Caco-2 (cell line): ENCODE results near the gene ZNF225. TPM values are rescaled to one million over a fixed set of nuclear protein-coding genes. Genes with fewer than 3 reads are reported as not detected.

Experiments used
- BruUV-seq: library from RNA; stranded (reverse); fragments of 400-500 nt; replicated peaks from 2 replicates; lab custom pipeline; 2021; lab: Mats Ljungman, UMichigan
- CTCF ChIA-PET: fragments of 300-600 bp; sonication (Branson Sonifier 250); formaldehyde crosslinking; loops from one replicate; lab custom pipeline; 2022; ENCODE audit warnings: antibody characterized with exemption; lab: Charles Lee
- POLR2A ChIA-PET: fragments of 300-600 bp; sonication (Branson Sonifier 250); formaldehyde crosslinking; loops from one replicate; lab custom pipeline; 2022; ENCODE audit warnings: antibody characterized with exemption; lab: Charles Lee
- DNase-seq, 2 experiments: peaks; one replicate each; pipeline versions ENCODE4 v3.0.0 to v3.0.0-alpha.2; 2020 to 2022
- H3K27me3 ChIP-seq: replicated peaks from 2 replicates; pipeline ENCODE4 v1.6.0; 2011; ENCODE audit warnings: low read length; ENCODE audit not compliant: control insufficient read depth, insufficient read depth
- H3K36me3 ChIP-seq: 2 replicates; pipeline ENCODE4 v1.5.1; 2011; ENCODE audit warnings: low read length; ENCODE audit not compliant: control insufficient read depth, insufficient read depth
- H3K4me1 ChIP-seq: fragments of 250-450 bp; sonication (Bioruptor Pico); 2 replicates; pipeline ENCODE4 v1.5.1; 2020; ENCODE audit warnings: mild to moderate bottlenecking
- H3K4me3 ChIP-seq: 2 replicates; pipeline ENCODE4 v1.5.1; 2011; ENCODE audit warnings: low read depth, mild to moderate bottlenecking, control low read depth, low read length
- H3K9me3 ChIP-seq: fragments of 250-450 bp; sonication (Bioruptor Pico); 2 replicates; pipeline ENCODE4 v1.5.1; 2020; ENCODE audit warnings: mild to moderate bottlenecking, moderate library complexity
- H3K27ac Mint-ChIP-seq: one replicate; pipeline ENCODE4 v1.8.0; 2022; ENCODE audit warnings: mixed read lengths; ENCODE audit not compliant: unreplicated experiment
- H3K27me3 Mint-ChIP-seq: one replicate; pipeline ENCODE4 v1.8.0; 2022; ENCODE audit warnings: mixed read lengths; ENCODE audit not compliant: insufficient read depth, unreplicated experiment
- H3K36me3 Mint-ChIP-seq: one replicate; pipeline ENCODE4 v1.8.0; 2022; ENCODE audit warnings: mild to moderate bottlenecking, mixed read lengths; ENCODE audit not compliant: insufficient read depth, unreplicated experiment
- H3K4me1 Mint-ChIP-seq: one replicate; pipeline ENCODE4 v1.8.0; 2022; ENCODE audit warnings: low read depth, mixed read lengths; ENCODE audit not compliant: unreplicated experiment
- H3K4me3 Mint-ChIP-seq: one replicate; pipeline ENCODE4 v1.8.0; 2022; ENCODE audit warnings: mild to moderate bottlenecking, moderate library complexity, mixed read lengths; ENCODE audit not compliant: unreplicated experiment
- H3K9me3 Mint-ChIP-seq: one replicate; pipeline ENCODE4 v1.8.0; 2022; ENCODE audit warnings: mixed read lengths; ENCODE audit not compliant: unreplicated experiment
- intact Hi-C: fragments of 100-400 bp; cut with micrococcal nuclease; formaldehyde crosslinking; loops from one replicate; pipeline ENCODE4 v1.10.0; 2022; ENCODE audit not compliant: unreplicated experiment
- total RNA-seq: library from RNA; stranded (reverse); gene quantifications from 2 replicates; pipeline ENCODE4 v1.2.3, GENCODE V29; 2022
- TF ChIP-seq, protein P1 (sequence below), 2 experiments: fragments of 200-600 bp in 1 of 2; IDR thresholded peaks; 1 replicate in 1 of 2; 2 replicates in 1 of 2; pipeline versions ENCODE4 v1.5.1 to v1.8.0; 2011 to 2022; ENCODE audit warnings: antibody characterized with exemption in 1 of 2, control low read depth in 1 of 2, inconsistent platforms in 1 of 2, low read depth in 1 of 2, low read length in 1 of 2, mild to moderate bottlenecking in 1 of 2, moderate library complexity in 1 of 2; ENCODE audit not compliant: insufficient read depth in 1 of 2, severe bottlenecking in 1 of 2, unreplicated experiment in 1 of 2

ZNF225 gene
- total RNA-seq, 1 experiment from 2014 or later: 4.8 TPM

GRCh38 chr19:44151491-44151890, 38.3 kb downstream of the ZNF225 start:
- H3K27me3 ChIP-seq: no peaks in the 10 kb centered on the region
- Mint-ChIP-seq H3K36me3 (peaks cover 32% of the 10 kb centered on the region), H3K4me1 (no peaks in the 10 kb centered on the region), H3K27me3 (no peaks in the 10 kb centered on the region), H3K9me3 (peaks cover 29% of the 10 kb centered on the region), H3K4me3 (no peak overlapping the region), H3K27ac (no peak overlapping the region)
- intact Hi-C loops: no loop called here
- TF ChIP-seq, protein P1, sequence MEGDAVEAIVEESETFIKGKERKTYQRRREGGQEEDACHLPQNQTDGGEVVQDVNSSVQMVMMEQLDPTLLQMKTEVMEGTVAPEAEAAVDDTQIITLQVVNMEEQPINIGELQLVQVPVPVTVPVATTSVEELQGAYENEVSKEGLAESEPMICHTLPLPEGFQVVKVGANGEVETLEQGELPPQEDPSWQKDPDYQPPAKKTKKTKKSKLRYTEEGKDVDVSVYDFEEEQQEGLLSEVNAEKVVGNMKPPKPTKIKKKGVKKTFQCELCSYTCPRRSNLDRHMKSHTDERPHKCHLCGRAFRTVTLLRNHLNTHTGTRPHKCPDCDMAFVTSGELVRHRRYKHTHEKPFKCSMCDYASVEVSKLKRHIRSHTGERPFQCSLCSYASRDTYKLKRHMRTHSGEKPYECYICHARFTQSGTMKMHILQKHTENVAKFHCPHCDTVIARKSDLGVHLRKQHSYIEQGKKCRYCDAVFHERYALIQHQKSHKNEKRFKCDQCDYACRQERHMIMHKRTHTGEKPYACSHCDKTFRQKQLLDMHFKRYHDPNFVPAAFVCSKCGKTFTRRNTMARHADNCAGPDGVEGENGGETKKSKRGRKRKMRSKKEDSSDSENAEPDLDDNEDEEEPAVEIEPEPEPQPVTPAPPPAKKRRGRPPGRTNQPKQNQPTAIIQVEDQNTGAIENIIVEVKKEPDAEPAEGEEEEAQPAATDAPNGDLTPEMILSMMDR (IDR thresholded peaks at IDR 0.05; ENCODE audit: insufficient read depth in 1 of 2, low read depth in 1 of 2, low read length in 1 of 2, severe bottlenecking in 1 of 2, unreplicated experiment in 1 of 2): no peak
- no peaks in the 10 kb centered on the region for H3K4me1 ChIP-seq
- BruUV-seq: no TSS peak
- H3K4me3 ChIP-seq: no peak overlapping the region
- CTCF ChIA-PET: no interaction called here
- DNase-seq: no peak
- H3K9me3 ChIP-seq: peaks cover 8% of the 10 kb centered on the region; the same call in 1 of the 2 replicates
- POLR2A ChIA-PET: no interaction called here
- peaks cover 1% of the 10 kb centered on the region; the same call in 1 of the 2 replicates for H3K36me3 ChIP-seq

- ChIA-PET CTCF (no interaction called here), POLR2A (no interaction called here)
- Histone ChIP-seq H3K36me3 (peaks cover 4% of the 10 kb centered on the region; the same call in 1 of the 2 replicates), H3K4me1 (no peaks in the 10 kb centered on the region), H3K9me3 (peaks cover 21% of the 10 kb centered on the region; the same call in 1 of the 2 replicates), H3K4me3 (no peak overlapping the region), H3K27me3 (no peaks in the 10 kb centered on the region)
- Mint-ChIP-seq H3K27me3 (no peaks in the 10 kb centered on the region), H3K36me3 (peaks cover 34% of the 10 kb centered on the region), H3K4me1 (no peaks in the 10 kb centered on the region), H3K4me3 (no peak overlapping the region), H3K9me3 (peaks cover 46% of the 10 kb centered on the region), H3K27ac (no peak overlapping the region)
- no peak for DNase-seq
- no TSS peak for BruUV-seq
- intact Hi-C loops: no loop called here
- TF ChIP-seq, protein P1 (IDR thresholded peaks at IDR 0.05; ENCODE audit: insufficient read depth in 1 of 2, low read depth in 1 of 2, low read length in 1 of 2, severe bottlenecking in 1 of 2, unreplicated experiment in 1 of 2): no peak
These were observed 43.3 kb downstream of the ZNF225 start for GRCh38 chr19:44156475-44156874.

DNA sequence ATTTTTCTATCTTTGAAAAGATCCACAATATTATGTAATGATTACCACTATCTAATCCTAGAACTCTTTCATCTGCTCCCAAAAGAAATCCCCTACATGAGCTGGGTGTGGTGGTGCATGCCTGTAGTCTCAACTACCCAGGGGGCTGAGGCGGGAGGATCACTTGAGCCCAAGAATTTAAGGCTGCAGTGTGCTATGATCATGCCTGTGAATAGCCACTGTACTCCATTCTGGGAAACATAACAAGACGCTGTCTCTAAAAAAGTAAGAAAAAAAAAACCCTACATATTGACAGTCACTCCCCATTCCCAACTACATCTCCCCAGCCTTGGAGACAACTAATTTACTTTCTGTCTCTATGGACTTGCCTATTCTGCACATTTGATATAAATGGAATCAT, 50.6 kb downstream of the ZNF225 start:
- H3K4me3 Mint-ChIP-seq: no peak overlapping the region
- ChIA-PET CTCF (interaction anchor here (0.5 to 1.3 kb wide), 2 partner anchors 213 to 1958 kb away, joined by 3 to 4 read pairs; partner anchors contain the start of gene ZNF221), POLR2A (interaction anchor here (1.9 kb wide), 1 partner anchor 69 kb away, joined by 7 read pairs; the partner anchor contains the start of gene ZNF224)
- no peaks in the 10 kb centered on the region for H3K27me3 Mint-ChIP-seq
- TF ChIP-seq, protein P1 (IDR thresholded peaks at IDR 0.05; ENCODE audit: insufficient read depth in 1 of 2, low read depth in 1 of 2, low read length in 1 of 2, severe bottlenecking in 1 of 2, unreplicated experiment in 1 of 2): no peak
- DNase-seq: no peak
- Histone ChIP-seq H3K9me3 (0 out of 2 replicates have a peak, but pooled peaks cover under 1% of the 10 kb centered on the region), H3K27me3 (no peaks in the 10 kb centered on the region), H3K4me1 (0 out of 2 replicates have a peak, but pooled peaks cover 10% of the 10 kb centered on the region), H3K4me3 (no peak overlapping the region), H3K36me3 (peaks cover 6% of the 10 kb centered on the region; the same call in 1 of the 2 replicates)
- peaks cover 36% of the 10 kb centered on the region for H3K36me3 Mint-ChIP-seq
- no TSS peak for BruUV-seq
- intact Hi-C loops: loop anchor here (1.0 to 10.0 kb wide), 6 partner anchors 22 to 337 kb away; partner anchors contain the start of genes ZNF155, ZNF180, ZNF223 and ZNF225
- H3K4me1 Mint-ChIP-seq: no peaks in the 10 kb centered on the region
- H3K27ac Mint-ChIP-seq: no peak overlapping the region
- H3K9me3 Mint-ChIP-seq: no peaks in the 10 kb centered on the region
